Fibroblast of skin of abdomen (primary cell): ENCODE results near the gene CHMP1B.
"Not testable (repeated sequence)": the region's sequence is repeated elsewhere in the genome, so short reads cannot be mapped to it uniquely, and the experiment has no call there.

Source experiments
- DNase-seq: peaks from one replicate; pipeline ENCODE4 v3.0.0-alpha.2; 2013

CHMP1B gene

DNA sequence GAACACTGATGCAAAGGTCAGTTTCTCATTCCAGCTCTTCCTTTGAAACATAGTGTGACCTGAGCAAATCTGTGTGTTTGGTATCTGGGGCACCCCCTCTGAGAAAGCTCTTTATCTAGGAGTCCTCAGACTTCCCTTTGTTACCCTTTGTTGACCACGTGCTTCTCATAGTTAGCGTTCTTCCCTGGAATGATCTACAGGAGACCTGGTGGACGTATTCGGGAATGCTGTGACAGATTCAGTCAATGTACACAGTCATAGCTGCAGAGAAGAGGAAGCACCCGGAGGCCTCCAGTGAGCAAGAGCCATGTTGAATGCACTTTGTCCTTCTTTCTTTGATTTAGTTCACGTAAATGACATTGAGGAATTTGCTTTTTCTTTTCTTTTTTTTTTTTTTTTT, 10.7 kb upstream of the CHMP1B start:
- no peak for DNase-seq

DNA sequence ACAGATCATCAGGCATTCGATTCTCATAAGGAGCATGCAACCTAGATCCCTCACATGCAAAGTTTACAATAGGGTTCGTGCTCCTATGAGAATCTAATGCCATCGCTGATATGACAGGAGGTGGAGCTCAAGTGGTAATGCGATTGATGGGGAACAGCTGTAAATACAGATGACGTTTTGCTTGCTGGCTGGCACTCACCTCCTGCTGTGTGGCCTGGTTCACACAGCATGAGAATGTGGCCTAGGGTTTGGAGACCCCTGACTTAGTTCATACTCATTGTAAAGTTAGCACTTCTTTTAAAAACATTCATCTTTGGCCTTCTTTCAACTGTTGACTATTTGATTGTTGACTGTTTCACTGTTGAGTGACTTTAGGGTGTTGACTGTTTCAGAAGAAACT, 8.7 kb upstream of the CHMP1B start:
- DNase-seq, result no peak

DNA sequence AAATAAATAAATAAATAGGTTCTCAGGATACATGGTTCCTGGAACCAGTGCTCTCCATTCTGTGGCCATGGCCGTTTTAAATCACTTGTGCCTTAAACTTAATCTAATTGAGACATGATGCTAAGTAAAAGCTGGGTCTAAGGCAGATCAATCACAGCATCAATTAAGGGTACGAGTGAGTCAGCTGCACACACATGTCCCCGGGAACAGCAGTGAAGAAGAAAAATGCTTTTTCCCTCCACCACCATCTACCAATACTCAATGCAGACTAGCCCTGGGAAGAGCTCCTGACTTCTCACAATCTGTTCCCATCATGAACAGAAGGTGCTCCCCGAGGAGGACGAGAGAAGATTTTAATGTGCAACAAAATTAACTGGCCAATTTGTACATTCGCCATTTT, 6.8 kb upstream of the CHMP1B start:
- no peak for DNase-seq

DNA sequence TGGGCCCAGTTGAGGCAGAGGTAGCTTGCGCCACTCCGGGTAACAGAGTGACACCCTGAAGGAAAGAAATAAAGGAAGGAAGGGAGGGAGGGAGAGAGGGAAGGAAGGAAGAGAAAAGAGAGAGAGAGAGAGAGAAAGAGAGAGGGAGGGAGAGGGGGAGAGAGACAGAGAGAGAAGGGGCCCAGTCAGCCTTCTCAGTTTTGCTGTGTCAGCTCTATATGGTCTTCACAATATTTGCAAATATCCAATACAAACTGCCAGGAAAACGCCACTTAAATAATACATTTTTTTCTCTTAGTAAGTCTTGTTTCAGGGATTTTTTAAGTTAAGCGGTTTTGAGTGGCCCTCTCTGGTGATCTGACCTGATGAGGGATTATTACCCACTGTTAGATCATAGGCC, 5.6 kb upstream of the CHMP1B start:
- no peak for DNase-seq

DNA sequence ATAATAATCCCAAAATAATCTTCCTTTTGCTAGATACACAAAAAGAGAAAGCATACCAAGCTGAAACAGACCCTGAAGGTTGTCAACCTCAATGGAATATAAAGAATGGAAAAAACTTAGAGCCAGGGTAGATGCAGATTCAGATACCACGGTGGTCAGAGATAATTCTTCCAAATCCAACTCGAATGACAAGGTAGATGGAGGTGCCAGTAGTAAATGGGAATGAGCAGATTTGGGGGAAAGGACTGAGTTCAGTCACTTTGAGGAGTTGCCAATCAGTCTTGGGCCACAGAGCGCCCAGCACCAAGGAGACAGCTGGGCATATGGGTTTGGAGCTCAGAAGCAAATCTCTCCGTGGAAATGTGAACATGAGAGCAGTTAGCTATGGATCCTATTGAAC, 3.4 kb upstream of the CHMP1B start:
- DNase-seq, result no peak

DNA sequence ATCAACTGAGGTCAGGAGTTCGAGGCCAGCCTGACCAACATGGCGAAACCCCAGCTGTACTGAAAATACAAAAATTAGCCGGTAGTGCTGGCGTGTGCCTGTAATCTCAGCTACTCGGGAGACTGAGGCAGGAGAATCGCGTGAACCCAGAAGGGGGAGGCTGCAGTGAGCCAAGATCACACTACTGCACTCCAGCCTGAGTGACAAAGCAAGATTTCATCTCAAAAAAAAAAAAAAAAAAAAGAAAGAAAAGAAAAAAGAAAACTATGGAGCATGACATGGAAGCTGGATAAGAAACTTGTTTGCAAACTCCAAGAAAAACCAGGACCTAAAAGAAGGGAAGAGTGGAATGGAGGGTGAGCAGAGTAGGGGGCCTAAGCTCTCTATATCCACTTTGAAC, 1.9 kb upstream of the CHMP1B start:
- no peak for DNase-seq

DNA sequence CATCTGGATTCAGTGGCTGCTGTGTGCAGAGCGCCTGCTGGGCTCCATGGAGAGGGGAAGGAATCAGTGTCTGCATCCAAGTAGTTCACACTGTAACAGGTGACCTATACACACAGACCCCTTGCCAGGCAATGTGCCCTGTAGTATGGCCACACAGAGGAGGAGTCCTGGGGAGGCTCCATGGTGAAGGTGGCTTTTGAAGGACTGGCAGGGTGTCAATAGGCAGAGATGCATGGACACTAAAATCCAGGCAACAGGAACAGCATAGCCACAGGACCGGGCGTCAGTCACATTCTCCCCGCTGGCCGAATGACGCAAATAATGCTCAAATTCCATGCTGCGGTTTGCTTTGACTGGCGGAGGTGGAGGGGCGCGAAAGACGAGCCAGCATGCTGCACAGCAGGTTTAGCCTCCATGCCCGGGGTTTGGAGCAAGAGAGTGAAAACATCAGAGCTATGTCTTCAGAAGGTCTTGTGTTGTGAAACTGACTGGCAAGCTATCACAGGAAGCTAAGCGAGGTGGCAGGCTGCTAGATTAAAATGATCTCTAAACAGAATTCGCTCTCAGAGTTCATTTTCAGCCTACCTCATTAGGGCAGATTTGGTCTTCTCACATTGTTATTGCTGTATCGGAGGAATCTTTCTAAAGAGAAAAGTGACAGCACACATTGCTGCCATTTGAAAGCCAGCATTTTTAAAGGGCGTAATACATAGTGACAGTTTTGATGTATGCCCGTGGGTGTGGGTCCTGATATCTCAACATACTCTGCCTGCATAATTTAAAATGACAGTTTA, 1.2 kb upstream of the CHMP1B start:
- DNase-seq, result peak; percentile 91

DNA sequence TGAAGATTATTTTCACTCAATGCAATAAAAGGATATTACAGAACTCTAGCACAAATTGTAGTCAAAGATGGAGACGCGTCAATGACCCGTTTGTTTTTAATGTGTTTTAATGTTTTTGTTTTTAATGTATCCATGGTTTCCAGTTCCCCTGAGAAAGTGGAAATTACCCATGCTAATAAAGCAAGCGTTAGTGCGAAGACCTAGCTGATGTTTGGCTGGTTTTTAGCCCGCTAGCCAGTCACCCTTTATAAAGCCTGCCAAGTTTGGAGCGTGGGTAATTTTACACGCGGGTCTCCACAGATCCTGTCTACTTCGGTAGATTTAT, 430 bp upstream of the CHMP1B start:
- no peak for DNase-seq

DNA sequence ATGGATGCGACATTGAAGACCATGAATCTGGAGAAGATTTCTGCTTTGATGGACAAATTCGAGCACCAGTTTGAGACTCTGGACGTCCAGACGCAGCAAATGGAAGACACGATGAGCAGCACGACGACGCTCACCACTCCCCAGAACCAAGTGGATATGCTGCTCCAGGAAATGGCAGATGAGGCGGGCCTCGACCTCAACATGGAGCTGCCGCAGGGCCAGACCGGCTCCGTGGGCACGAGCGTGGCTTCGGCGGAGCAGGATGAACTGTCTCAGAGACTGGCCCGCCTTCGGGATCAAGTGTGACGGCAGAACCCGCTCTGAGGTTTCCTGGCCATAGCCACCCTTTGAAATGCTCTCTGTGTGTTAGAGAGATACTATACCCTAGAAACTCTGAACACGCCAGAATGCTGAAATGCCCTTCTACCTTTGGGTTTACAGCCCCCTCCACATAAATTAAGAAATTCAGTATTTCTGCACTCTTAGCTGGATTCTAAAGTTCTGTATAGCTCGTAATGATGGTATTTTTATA, 659 bp downstream of the CHMP1B start:
- DNase-seq, result no peak

DNA sequence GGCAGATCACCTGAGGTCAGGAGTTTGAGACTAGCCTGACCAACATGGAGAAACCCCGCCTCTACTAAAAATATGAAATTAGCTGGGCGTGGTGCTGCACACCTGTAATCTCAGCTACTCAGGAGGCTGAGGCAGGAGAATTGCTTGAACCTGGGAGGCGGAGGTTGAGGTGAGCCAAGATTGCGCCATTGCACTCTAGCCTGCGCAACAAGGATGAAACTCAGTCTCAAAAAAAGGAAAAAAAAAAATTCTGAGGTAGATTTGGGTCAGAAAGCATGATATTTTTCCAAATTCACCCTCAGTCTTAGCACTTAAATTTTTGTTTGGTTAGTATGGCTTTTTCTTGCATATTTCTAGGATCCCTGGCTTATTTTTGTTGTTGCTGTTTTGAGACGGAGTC, 3.3 kb downstream of the CHMP1B start:
- DNase-seq, result not testable (repeated sequence)

DNA sequence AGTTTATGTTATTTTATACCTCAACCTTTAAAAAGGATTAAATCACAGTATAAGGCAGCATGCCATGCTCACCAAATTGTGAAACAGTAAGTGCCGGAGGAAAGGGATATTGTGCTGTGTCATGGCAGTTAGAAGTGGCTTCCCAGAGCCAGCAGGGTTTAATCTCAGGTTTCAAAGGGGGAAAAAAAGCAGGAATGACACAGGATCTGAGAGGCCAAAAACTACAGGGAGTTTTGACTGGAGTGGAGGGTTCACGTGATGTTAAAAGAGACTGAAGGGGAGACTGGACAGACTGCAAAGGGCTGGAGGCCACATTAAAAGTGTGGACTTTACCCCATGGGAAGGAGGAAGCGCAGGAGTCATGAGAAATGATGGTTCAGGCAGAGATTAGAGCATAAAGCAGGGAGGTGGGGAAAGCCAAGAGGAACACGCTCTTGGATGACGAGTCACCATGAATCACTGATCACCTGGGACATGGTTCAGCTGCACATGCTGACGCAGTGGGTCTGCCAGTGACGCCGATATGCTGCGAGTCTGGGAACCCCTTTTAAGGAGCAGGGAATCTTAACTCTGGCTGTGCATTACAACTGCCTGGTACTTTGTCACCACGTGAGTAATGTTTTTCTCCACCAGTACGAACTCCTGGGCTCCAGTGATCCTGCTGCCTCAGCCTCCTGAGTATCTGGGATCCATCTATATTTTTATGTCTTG, 6.1 kb downstream of the CHMP1B start:
- peak; percentile 97 for DNase-seq

DNA sequence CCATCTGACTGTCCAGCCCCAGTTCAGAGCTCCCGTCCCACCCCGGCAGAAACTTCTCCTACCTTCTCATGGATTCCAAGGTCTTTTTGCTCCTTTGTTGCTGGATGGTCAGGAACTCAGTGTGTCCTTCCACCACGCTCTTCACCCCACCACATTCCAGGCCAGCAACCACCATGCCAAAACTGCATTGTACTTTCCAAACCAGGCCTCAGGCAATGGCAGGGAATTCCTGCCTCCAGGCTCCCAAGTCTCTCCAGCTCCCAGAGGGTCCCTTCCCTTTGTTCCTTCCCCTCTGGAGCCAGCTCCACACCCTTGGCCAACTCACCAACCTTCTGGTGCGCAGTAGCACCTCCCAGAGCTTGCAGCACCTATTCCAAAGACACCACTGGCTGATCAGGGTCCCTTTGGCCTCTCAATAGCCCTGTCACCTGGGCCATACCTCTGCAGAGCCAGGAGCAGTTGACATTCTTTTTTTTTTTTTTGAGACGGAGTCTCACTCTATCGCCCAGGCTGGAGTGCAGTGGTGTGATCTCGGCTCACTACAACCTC, 8.1 kb downstream of the CHMP1B start:
- DNase-seq, result no peak

DNA sequence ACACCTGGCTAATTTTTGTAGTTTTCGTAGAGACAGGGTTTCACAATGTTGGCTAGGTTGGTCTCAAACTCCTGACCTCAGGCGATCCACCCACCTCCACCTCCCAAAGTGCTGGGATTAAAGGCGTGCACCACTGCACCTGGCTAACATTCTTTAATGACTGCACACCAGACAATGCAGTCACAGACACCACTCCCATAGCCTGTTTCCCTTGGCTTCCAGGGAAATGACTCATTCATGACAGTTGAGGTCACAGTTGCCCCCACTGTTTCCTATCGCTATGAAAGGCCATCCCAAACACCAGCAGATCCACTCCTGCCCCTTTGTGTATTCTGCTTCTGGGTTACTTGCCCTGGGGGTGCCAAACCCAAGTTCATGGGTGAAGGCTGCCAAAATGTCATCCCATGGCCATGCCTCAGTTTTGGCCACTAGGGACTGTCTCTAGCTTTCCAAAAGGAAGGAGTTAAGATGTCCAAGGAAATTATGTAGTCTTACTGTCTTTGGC, 8.7 kb downstream of the CHMP1B start:
- DNase-seq, result peak; percentile 62

DNA sequence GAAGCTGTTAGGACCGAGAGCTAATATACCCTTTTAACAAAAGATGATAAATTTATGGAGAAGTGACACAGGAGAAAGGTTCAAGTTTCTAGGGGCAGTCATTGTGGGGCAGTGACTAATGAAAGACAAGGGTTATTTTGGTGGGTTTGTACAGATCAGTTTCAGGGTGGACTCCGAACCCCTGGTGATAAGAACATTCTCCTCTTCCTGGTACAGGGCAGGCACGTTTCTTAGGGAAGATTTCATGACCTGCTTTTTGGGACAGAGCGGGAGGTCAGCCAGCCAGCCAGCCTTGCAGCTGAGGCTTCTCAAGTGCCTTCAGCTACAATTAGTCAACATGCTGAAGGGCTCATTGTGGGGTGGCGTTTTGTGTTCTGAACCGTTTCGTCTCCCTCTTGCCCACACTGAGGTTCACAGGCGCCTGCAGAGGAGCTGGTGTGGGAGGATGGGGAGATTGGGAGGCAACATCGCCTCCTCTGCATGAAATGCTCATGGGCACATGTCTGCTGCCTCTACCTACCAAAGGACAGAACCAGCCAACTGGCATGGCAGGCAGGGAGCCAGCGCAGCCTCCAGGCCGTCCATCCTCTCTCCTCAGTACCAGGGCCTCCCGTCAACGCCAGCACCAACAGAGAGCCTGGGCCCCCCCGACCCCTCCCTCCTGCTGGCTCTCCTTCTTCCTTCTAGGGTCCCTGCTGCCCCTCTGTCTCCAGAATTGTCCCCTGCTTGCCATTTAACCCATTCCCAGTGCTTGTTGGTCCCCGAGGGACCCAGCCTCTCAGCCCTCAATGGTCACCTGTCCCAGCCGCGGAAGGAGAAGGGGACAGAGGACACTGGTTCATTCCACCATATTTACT, 9.6 kb downstream of the CHMP1B start:
- no peak for DNase-seq

DNA sequence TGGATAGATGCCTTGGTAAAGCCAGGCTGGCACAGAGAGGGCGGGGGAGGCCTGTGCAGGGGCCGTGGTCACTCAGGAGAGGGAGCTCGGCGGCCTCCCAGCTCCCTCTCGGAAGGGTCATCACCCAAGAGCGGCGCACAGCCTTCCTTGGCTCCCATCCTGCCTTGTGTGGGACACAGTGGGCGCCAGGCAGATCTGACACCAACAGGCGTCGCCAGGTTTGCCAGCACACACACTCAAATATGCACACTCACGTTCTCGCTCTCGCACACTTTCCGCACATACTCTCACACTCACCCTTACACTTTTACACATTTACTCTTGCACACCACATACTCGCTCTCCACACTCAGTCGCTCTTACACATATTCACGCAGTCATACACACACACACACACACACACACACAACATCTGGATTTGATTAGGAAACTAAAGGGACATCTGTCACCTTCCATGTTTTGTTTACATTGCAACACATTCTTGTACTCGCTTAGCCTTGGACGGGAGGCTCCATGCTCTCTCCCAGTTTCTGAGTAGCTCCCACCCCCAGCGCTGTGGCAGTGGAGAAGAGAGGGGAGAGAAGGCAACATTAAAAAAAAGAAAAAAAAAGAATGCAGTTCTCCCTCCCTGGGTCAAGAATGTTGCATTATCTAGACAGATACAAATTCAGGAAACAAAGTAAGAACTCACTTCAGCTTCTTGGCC, 10.5 kb downstream of the CHMP1B start:
- DNase-seq, result peak; percentile 43

DNA sequence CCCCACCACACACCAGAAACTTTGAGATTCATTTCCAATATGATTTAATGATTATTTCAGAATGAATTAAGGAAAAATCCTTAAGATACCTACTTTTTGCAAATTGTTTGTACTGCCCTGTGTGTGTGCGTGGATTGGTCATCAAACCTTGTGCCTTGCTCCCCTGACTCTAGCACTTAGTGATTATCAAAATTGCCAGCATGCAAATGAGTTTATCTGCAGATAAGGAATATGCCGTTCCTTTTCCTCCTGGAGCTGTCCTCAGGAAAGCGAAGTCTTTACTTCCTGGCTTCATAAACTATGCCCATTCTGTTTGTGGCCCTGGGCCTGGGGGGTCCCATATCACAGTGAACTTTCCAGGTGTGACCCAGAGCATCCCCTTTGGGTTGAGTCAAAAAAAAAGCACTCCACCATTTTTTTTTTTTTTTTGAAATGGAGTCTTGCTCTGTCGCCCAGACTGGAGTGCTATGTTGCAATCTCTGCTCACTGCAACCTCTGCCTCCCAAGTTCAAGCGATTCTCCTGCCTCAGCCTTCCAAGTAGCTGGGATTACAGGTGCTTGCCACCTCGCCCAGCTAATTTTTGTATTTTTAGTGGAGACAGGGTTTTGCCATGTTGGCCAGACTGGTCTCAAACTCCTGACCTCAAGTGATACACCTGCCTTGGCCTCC, 11.4 kb downstream of the CHMP1B start:
- no peak for DNase-seq

DNA sequence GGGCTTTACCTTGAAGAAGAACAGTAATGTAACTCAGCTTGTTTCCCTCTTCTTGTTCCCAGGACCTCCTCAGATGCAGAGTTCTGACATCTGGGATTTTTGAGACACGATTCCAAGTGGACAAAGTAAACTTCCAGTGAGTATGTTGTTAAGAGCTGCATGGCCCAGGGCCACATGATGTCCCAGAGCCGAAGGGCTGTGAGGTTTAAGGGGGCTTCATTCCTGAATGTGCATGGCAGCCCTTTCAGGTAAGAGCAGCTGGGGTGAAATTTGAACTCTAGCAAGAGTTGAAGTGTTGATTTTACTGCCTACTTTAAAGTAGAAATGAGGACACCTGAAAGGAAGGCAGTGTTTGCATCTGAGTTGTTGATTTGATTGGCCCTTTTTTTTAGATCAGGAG, 13.3 kb downstream of the CHMP1B start:
- no peak for DNase-seq

DNA sequence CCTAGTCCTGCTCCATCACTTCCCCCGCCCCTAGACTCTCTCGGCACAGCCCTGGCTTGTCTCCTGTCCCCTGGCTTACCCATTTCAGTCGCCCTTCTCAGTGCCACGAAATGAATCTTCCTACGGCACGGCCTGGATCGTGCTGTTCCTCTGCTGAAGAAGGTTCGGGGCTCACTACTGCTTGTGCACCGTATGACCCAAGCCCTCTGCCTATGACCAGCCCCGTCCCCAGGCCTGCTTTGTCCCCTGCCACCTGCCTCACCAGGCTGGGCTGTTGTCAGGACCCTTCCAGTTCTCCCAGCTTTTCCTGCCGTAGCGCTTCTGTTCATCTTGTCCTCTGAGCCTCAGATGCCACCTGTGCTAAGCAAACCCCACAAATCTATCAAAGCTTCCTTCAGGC, 13.9 kb downstream of the CHMP1B start:
- no peak for DNase-seq

DNA sequence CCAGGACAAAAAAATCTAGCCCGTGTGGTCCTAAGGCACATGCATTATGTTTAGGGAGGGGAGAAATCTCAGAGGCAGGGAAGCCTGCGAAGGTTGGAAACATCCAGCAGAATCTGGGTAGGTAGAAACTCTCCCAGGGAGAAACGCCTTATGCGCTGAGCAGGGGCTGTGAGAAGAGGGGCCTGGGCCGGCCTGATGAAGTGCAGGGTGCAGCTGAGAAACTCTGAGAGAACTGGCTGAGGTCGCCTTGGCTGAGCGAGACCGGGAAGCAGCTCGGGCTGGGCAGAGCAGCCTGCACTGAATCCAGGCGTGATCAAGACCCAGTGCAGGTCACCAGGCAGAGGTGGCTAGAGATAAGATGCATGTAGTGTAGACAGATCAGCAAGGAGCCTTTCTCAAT, 15.1 kb downstream of the CHMP1B start:
- DNase-seq, result no peak

DNA sequence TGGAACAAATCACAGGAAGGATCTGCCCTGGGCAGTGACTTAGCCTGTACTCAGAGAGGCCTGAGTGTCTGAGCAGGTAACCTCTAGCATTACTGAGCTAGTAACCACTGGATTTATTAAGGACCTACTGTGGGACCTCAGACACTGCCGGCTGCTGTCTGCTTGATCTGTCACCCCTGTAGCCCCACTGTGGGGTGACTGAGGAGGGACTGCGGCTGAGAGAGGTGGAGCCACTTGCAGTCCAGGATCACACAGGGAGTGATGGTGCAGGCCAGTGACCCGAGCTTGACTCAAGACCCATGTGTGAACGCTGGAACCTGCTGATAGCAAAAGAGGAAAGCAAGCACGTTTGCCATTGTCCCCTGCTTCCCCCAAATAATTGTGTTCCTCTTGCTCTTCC, 15.6 kb downstream of the CHMP1B start:
- DNase-seq, result no peak

DNA sequence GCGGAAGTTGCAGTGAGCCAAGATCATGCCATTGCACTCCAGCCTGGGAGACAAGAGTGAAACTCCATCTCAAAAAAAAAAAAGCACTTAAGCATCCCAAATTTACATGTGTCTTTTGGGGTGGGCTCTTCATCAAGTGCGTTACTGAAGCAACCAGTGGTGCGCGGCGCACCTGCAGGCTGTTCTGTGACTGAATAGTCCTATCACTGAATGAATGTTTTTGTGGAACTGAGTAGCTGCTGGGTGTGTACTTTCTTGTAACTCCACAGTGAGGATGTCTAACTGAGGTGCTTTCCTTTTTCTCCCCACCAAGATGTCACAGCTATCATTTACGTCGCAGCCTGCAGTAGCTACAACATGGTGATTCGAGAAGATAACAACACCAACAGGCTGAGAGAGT, 17.0 kb downstream of the CHMP1B start:
- no peak for DNase-seq

DNA sequence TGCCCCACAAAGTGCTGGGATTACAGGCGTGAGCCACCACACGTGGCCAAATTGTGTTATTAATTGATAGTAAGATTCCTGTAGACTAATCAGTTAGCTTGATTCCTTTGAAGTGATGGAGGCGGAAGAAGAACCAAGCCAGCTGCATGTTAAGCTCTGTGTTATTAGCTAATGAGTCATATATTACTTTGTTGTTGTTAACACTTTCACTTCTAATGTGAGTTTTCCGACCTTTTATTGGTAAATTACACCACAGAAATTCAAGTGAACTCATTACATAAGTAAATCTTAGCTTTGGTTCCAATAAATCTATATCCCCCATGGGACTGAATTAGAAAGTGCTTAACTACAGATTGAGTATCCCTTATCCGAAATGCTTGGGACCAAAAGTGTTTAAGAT, 20.3 kb downstream of the CHMP1B start:
- no peak for DNase-seq
